Lower lobe of right lung (tissue), 2 donors: ENCODE measurements around the gene CDC25B. TPM values are rescaled to one million over a fixed set of nuclear protein-coding genes. Genes with fewer than 3 reads are reported as not detected.
"Not testable (repeated sequence)": the region's sequence is repeated elsewhere in the genome, so short reads cannot be mapped to it uniquely, and the experiment has no call there.

ENCODE experiments used
- ATAC-seq, 2 donors: fragments of 200-7000 bp; cut with Tn5 transposase; one replicate each; pipeline ENCODE4 v1.9.1; 2020 to 2022; ENCODE audit warnings: mild to moderate bottlenecking in 2 of 2, moderate library complexity in 2 of 2
- DNase-seq: peaks from one replicate; pipeline ENCODE4 v3.0.0-alpha.2; 2020
- H3K27ac ChIP-seq: fragments of 200-600 bp; one replicate; pipeline ENCODE4 v1.8.0; 2022
- H3K27me3 ChIP-seq: fragments of 200-600 bp; one replicate; pipeline ENCODE4 v1.8.0; 2022; ENCODE audit warnings: low read depth
- H3K36me3 ChIP-seq: fragments of 200-600 bp; one replicate; pipeline ENCODE4 v1.8.0; 2022; ENCODE audit warnings: mild to moderate bottlenecking
- H3K4me1 ChIP-seq: fragments of 200-600 bp; one replicate; pipeline ENCODE4 v1.8.0; 2022
- H3K4me3 ChIP-seq: fragments of 200-600 bp; one replicate; pipeline ENCODE4 v1.8.0; 2022; ENCODE audit warnings: mild to moderate bottlenecking
- H3K9me3 ChIP-seq: fragments of 200-600 bp; one replicate; pipeline ENCODE4 v1.8.0; 2022
- CTCF ChIP-seq: fragments of 200-600 bp; IDR thresholded peaks from one replicate; pipeline ENCODE4 v1.8.0; 2022; ENCODE audit warnings: antibody characterized with exemption, mild to moderate bottlenecking
- intact Hi-C: fragments of 100-400 bp; cut with DNase I; formaldehyde crosslinking; loops from one replicate; pipeline ENCODE4 v1.11.0; 2022
- total RNA-seq: library from RNA; stranded (reverse); fragmentation: NEBNext Ultra II Directional; extraction: Animal tissue kit (Norgen Biotek cat#: 25700); gene quantifications from one replicate; pipeline ENCODE4 v1.2.1, GENCODE V29; 2021
- donor health status: DM: no; HTN: yes; CAD: no; lungs with severe emphysema.

CDC25B gene
- total RNA-seq, 1 donor from 2014 or later = 97.7 TPM

- Histone ChIP-seq H3K36me3 (peaks cover 11% of the 10 kb centered on the region), H3K27me3 (no peaks in the 10 kb centered on the region), H3K4me3 (no peak overlapping the region), H3K27ac (no peak overlapping the region), H3K4me1 (peaks cover 30% of the 10 kb centered on the region), H3K9me3 (no peaks in the 10 kb centered on the region)
- no peak for ATAC-seq
- DNase-seq = peak; percentile 22
- TF ChIP-seq CTCF = no peak
- intact Hi-C loops = no loop called here
Measured at GRCh38 chr20:3788685-3789155, 7.4 kb upstream of the CDC25B start.

- H3K36me3 ChIP-seq, ATAC-seq, DNase-seq, H3K4me3 ChIP-seq, intact Hi-C loops, H3K9me3 ChIP-seq, H3K27ac ChIP-seq, H3K27me3 ChIP-seq: not testable (repeated sequence)
- peaks cover 25% of the 10 kb centered on the region for H3K4me1 ChIP-seq
Measured at GRCh38 chr20:3789201-3789600, 6.9 kb upstream of the CDC25B start.

- H3K27ac ChIP-seq, H3K4me3 ChIP-seq, H3K27me3 ChIP-seq, ATAC-seq, intact Hi-C loops, H3K9me3 ChIP-seq, DNase-seq: not testable (repeated sequence)
- peaks cover 35% of the 10 kb centered on the region for H3K4me1 ChIP-seq
- peaks cover 16% of the 10 kb centered on the region for H3K36me3 ChIP-seq
Measured at GRCh38 chr20:3794168-3794567, 1.9 kb upstream of the CDC25B start.

- intact Hi-C loops = no loop called here
- peak overlapping the region; percentile 95 for H3K27ac ChIP-seq
- TF ChIP-seq CTCF = no peak
- no peaks in the 10 kb centered on the region for H3K9me3 ChIP-seq
- peak overlapping the region; percentile 79 for H3K4me3 ChIP-seq
- peaks cover 20% of the 10 kb centered on the region for H3K36me3 ChIP-seq
- H3K27me3 ChIP-seq = no peaks in the 10 kb centered on the region
- H3K4me1 ChIP-seq = peaks cover 42% of the 10 kb centered on the region
- ATAC-seq (no peak), DNase-seq (peak; percentile 46)
Measured at GRCh38 chr20:3794701-3795420, 1.2 kb upstream of the CDC25B start.

- peaks cover 38% of the 10 kb centered on the region for H3K36me3 ChIP-seq
- peaks cover 60% of the 10 kb centered on the region for H3K4me1 ChIP-seq
- ATAC-seq (peak; percentile 1 to 18), DNase-seq (no peak)
- TF ChIP-seq CTCF = no peak
- peak overlapping the region; percentile 79 for H3K4me3 ChIP-seq
- no peaks in the 10 kb centered on the region for H3K27me3 ChIP-seq
- H3K9me3 ChIP-seq = no peaks in the 10 kb centered on the region
- H3K27ac ChIP-seq = peak overlapping the region; percentile 95
- intact Hi-C loops = no loop called here
Measured at GRCh38 chr20:3796477-3797225, 541 bp downstream of the CDC25B start.

- Histone ChIP-seq H3K27me3 (no peaks in the 10 kb centered on the region), H3K36me3 (peaks cover 43% of the 10 kb centered on the region), H3K9me3 (no peaks in the 10 kb centered on the region), H3K27ac (peak overlapping the region; percentile 95), H3K4me3 (peak overlapping the region; percentile 79), H3K4me1 (peaks cover 66% of the 10 kb centered on the region)
- DNase-seq (peak; percentile 38), ATAC-seq (no peak)
- intact Hi-C loops = no loop called here
- no peak for TF ChIP-seq CTCF
Measured at GRCh38 chr20:3797226-3797545, 1.1 kb downstream of the CDC25B start.
